ENCODE results near the gene KCMF1.

KCMF1 gene

GRCh38 chr2:84958135-84959059 lies 12.6 kb upstream of the KCMF1 start:
- no peak for TF ChIP-seq CTCF (IDR thresholded peaks at IDR 0.05; ENCODE audit: low read depth, low read length)
- H3K4me3 ChIP-seq (ENCODE audit: low read depth, low read length), result no peak overlapping the region
- H3K27me3 ChIP-seq (ENCODE audit: insufficient read depth, low read depth, severe bottlenecking), result no peaks in the 10 kb centered on the region
- H3K27ac ChIP-seq, result no peak overlapping the region
- no peaks in the 10 kb centered on the region; the same call in 1 of the 2 replicates for H3K36me3 ChIP-seq
- no peak for DNase-seq
- no peaks in the 10 kb centered on the region for H3K9me3 ChIP-seq (ENCODE audit: severe bottlenecking)

- H3K4me3 ChIP-seq (ENCODE audit: low read depth, low read length), result no peak overlapping the region
- no peaks in the 10 kb centered on the region; the same call in 1 of the 2 replicates for H3K36me3 ChIP-seq
- no peak overlapping the region for H3K27ac ChIP-seq
- H3K9me3 ChIP-seq (ENCODE audit: severe bottlenecking), result no peaks in the 10 kb centered on the region
- no peak for DNase-seq
- TF ChIP-seq CTCF (IDR thresholded peaks at IDR 0.05; ENCODE audit: low read depth, low read length), result no peak
- H3K27me3 ChIP-seq (ENCODE audit: insufficient read depth, low read depth, severe bottlenecking), result no peaks in the 10 kb centered on the region
Observed at GRCh38 chr2:84959095-84959565, 11.8 kb upstream of the KCMF1 start.

GRCh38 chr2:84959566-84960506 lies 11.1 kb upstream of the KCMF1 start:
- no peak overlapping the region for H3K27ac ChIP-seq
- no peak for DNase-seq
- H3K4me3 ChIP-seq (ENCODE audit: low read depth, low read length), result no peak overlapping the region
- H3K36me3 ChIP-seq, result no peaks in the 10 kb centered on the region; the same call in 1 of the 2 replicates
- no peaks in the 10 kb centered on the region for H3K9me3 ChIP-seq (ENCODE audit: severe bottlenecking)
- TF ChIP-seq CTCF (IDR thresholded peaks at IDR 0.05; ENCODE audit: low read depth, low read length), result no peak
- H3K27me3 ChIP-seq (ENCODE audit: insufficient read depth, low read depth, severe bottlenecking), result no peaks in the 10 kb centered on the region

- Histone ChIP-seq H3K27me3 (ENCODE audit: insufficient read depth, low read depth, severe bottlenecking) (no peaks in the 10 kb centered on the region), H3K4me3 (ENCODE audit: low read depth, low read length) (no peak overlapping the region), H3K27ac (no peak overlapping the region), H3K9me3 (ENCODE audit: severe bottlenecking) (no peaks in the 10 kb centered on the region), H3K36me3 (peaks cover 11% of the 10 kb centered on the region)
- no peak for TF ChIP-seq CTCF (IDR thresholded peaks at IDR 0.05; ENCODE audit: low read depth, low read length)
- no peak for DNase-seq
Observed at GRCh38 chr2:84962917-84963316, 8.0 kb upstream of the KCMF1 start.

- H3K27ac ChIP-seq, result no peak overlapping the region
- DNase-seq, result no peak
- no peak overlapping the region for H3K4me3 ChIP-seq (ENCODE audit: low read depth, low read length)
- H3K36me3 ChIP-seq, result peaks cover 11% of the 10 kb centered on the region
- TF ChIP-seq CTCF (IDR thresholded peaks at IDR 0.05; ENCODE audit: low read depth, low read length), result no peak
- no peaks in the 10 kb centered on the region for H3K27me3 ChIP-seq (ENCODE audit: insufficient read depth, low read depth, severe bottlenecking)
- no peaks in the 10 kb centered on the region for H3K9me3 ChIP-seq (ENCODE audit: severe bottlenecking)
Observed at GRCh38 chr2:84963323-84963691, 7.7 kb upstream of the KCMF1 start.

Data from WERI-Rb-1 (cell line).